Nephron progenitor cell (in vitro differentiated cells): ENCODE data around the gene LAMA4.
"Not testable (repeated sequence)": the region's sequence is repeated elsewhere in the genome, so short reads cannot be mapped to it uniquely, and the experiment has no call there.

ENCODE experiments used
- DNase-seq: peaks from one replicate; pipeline ENCODE4 v3.0.0; 2021
- H3K27ac Mint-ChIP-seq: 2 replicates; pipeline ENCODE4 v1.8.0; 2021; ENCODE audit warnings: mild to moderate bottlenecking, moderate library complexity, mixed read lengths
- H3K27me3 Mint-ChIP-seq: 2 replicates; pipeline ENCODE4 v1.8.0; 2021; ENCODE audit warnings: mild to moderate bottlenecking, low read depth, mixed read lengths; ENCODE audit not compliant: poor library complexity
- H3K36me3 Mint-ChIP-seq: 2 replicates; pipeline ENCODE4 v1.8.0; 2021; ENCODE audit warnings: low read depth, mixed read lengths
- H3K4me1 Mint-ChIP-seq: 2 replicates; pipeline ENCODE4 v1.8.0; 2021; ENCODE audit warnings: mixed read lengths
- H3K4me3 Mint-ChIP-seq: 2 replicates; pipeline ENCODE4 v1.8.0; 2021; ENCODE audit warnings: mild to moderate bottlenecking, moderate library complexity, mixed read lengths
- H3K9me3 Mint-ChIP-seq: 2 replicates; pipeline ENCODE4 v1.8.0; 2021; ENCODE audit warnings: mild to moderate bottlenecking, moderate library complexity, mixed read lengths
- TF ChIP-seq, protein P1 (sequence below): fragments of 200-600 bp; sonication (generic); IDR thresholded peaks from 2 replicates; pipeline ENCODE4 v1.5.0; 2021; ENCODE audit warnings: antibody characterized with exemption

Gene LAMA4

GRCh38 chr6:112205427-112206109, 48.8 kb downstream of the LAMA4 start:
- Mint-ChIP-seq H3K36me3 (peaks cover 60% of the 10 kb centered on the region), H3K9me3 (peaks cover 9% of the 10 kb centered on the region), H3K4me1 (peaks cover 65% of the 10 kb centered on the region), H3K27ac (no peak overlapping the region), H3K4me3 (no peak overlapping the region), H3K27me3 (peaks cover 3% of the 10 kb centered on the region)
- DNase-seq, result no peak
- TF ChIP-seq, protein P1, sequence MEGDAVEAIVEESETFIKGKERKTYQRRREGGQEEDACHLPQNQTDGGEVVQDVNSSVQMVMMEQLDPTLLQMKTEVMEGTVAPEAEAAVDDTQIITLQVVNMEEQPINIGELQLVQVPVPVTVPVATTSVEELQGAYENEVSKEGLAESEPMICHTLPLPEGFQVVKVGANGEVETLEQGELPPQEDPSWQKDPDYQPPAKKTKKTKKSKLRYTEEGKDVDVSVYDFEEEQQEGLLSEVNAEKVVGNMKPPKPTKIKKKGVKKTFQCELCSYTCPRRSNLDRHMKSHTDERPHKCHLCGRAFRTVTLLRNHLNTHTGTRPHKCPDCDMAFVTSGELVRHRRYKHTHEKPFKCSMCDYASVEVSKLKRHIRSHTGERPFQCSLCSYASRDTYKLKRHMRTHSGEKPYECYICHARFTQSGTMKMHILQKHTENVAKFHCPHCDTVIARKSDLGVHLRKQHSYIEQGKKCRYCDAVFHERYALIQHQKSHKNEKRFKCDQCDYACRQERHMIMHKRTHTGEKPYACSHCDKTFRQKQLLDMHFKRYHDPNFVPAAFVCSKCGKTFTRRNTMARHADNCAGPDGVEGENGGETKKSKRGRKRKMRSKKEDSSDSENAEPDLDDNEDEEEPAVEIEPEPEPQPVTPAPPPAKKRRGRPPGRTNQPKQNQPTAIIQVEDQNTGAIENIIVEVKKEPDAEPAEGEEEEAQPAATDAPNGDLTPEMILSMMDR, result no peak

- H3K4me3 Mint-ChIP-seq, result no peak overlapping the region
- peaks cover 12% of the 10 kb centered on the region for H3K9me3 Mint-ChIP-seq
- no peak for DNase-seq
- H3K4me1 Mint-ChIP-seq, result peaks cover 65% of the 10 kb centered on the region
- H3K27ac Mint-ChIP-seq, result peak overlapping the region; percentile 7
- peaks cover 59% of the 10 kb centered on the region for H3K36me3 Mint-ChIP-seq
- peaks cover 3% of the 10 kb centered on the region for H3K27me3 Mint-ChIP-seq
- TF ChIP-seq, protein P1, result no peak
These were observed 50.0 kb downstream of the LAMA4 start for GRCh38 chr6:112204350-112204706.

GRCh38 chr6:112203577-112204349, 50.6 kb downstream of the LAMA4 start:
- no peak overlapping the region for H3K4me3 Mint-ChIP-seq
- H3K27me3 Mint-ChIP-seq, result peaks cover 3% of the 10 kb centered on the region
- DNase-seq, result no peak
- H3K36me3 Mint-ChIP-seq, result peaks cover 61% of the 10 kb centered on the region
- TF ChIP-seq, protein P1, result no peak
- H3K9me3 Mint-ChIP-seq, result peaks cover 18% of the 10 kb centered on the region
- H3K27ac Mint-ChIP-seq, result peak overlapping the region; percentile 72
- H3K4me1 Mint-ChIP-seq, result peaks cover 65% of the 10 kb centered on the region

DNA sequence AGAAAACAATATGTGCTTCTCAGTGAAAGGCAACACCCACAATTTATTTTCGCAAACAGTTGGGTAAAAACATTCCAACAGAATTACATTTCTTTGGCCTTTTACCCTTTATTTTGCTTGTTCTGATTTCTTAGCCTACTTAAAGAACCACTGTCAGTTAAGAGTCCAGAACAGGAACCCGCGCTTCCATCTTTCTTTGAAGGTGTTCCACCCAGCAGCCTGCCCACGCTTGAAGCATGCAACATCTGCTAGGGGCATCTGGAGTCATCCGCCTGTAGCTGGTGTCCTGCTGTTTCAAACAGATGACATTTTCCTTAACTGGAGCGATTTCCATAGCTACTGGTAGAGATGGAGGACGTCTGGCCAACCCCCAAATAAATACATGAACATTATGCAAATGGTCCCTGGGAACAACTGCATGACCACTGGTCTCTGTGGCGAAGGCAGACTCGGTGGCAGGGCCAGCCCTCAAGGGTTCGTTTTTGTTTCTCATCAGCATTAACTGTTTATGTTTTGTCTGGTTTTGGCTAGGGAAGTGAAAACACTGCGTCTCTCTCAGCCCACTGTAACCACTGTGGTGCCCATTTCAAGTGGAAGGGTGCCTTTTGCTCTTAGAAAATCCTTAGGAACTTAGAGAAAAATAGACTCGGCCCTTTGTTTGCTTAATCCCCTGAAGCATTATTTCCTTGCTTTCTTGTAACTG, 51.6 kb downstream of the LAMA4 start:
- Mint-ChIP-seq H3K4me3 (no peak overlapping the region), H3K27me3 (peaks cover 8% of the 10 kb centered on the region), H3K36me3 (peaks cover 67% of the 10 kb centered on the region), H3K4me1 (peaks cover 70% of the 10 kb centered on the region), H3K27ac (peak overlapping the region; percentile 72), H3K9me3 (peaks cover 23% of the 10 kb centered on the region)
- TF ChIP-seq, protein P1, result no peak
- no peak for DNase-seq

DNA sequence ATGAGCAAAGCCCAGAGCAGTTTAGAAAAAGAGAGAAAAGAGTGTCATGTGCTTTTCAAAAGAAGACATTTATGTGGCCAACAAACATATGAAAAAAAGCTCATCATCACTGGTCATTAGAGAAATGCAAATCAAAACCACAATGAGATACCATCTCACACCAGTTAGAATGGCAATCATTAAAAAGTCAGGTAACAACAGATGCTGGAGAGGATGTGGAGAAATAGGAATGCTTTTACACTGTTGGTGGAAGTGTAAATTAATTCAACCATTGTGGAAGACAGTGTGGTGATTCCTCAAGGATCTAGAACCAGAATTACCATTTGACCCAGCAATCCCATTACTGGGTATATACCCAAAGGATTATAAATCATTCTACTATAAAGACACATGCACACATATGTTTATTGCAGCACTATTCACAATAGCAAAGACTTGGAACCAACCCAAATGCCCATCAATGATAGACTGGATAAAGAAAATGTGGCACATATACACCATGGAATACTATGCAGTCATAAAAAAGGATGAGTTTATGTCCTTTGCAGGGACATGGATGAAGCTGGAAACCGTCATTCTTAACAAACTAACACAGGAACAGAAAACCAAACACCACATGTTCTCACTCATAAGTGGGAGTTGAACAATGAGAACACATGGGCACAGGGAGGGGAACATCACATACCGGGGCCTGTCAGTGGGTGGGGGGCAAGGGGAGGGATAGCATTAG, 54.0 kb downstream of the LAMA4 start:
- H3K9me3 Mint-ChIP-seq, result peaks cover 23% of the 10 kb centered on the region
- H3K36me3 Mint-ChIP-seq, result peaks cover 53% of the 10 kb centered on the region
- peak overlapping the region; percentile 80 for H3K27ac Mint-ChIP-seq
- H3K27me3 Mint-ChIP-seq, result peaks cover 12% of the 10 kb centered on the region
- H3K4me3 Mint-ChIP-seq, DNase-seq: not testable (repeated sequence)
- H3K4me1 Mint-ChIP-seq, result peaks cover 54% of the 10 kb centered on the region

DNA sequence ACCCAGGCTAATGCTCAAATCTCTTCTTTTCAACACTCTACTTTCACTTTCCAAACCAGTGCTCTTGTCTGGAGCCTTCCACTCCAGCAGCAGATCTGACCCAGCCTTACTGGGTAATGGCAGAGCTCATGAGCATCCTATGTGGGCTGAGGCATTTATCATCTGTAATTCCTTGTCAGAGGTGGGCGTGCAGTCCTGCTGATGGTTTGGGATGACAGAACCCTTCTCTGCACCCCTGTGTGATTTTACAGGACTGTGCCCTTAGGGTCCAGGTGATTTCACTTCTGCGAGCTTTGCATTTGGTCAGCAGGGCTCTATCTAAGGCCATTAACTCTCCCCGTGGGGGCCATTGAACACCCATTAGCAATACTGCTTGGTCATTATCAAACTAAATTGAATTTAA, 55.4 kb downstream of the LAMA4 start:
- peaks cover 44% of the 10 kb centered on the region for H3K36me3 Mint-ChIP-seq
- peak overlapping the region; percentile 52 for H3K27ac Mint-ChIP-seq
- TF ChIP-seq, protein P1, result no peak
- H3K9me3 Mint-ChIP-seq, result peaks cover 23% of the 10 kb centered on the region
- peaks cover 13% of the 10 kb centered on the region for H3K27me3 Mint-ChIP-seq
- DNase-seq, result no peak
- H3K4me1 Mint-ChIP-seq, result peaks cover 54% of the 10 kb centered on the region
- H3K4me3 Mint-ChIP-seq, result peak overlapping the region; percentile 40
